Stimulated activated CD4-positive, alpha-beta T cell treated with anti-CD3 and anti-CD28 coated beads, Interleukin-4, amount 100 ng/mL, for 48 hours (primary cell): ENCODE data around the gene TBC1D1.

Experiments
- DNase-seq, 2 donors: peaks; one replicate each; pipeline ENCODE4 v3.0.0-alpha.2; 2020; ENCODE audit warnings: low read depth in 2 of 2

Gene TBC1D1

GRCh38 chr4:38125816-38126215 lies 234.9 kb downstream of the TBC1D1 start:
- no peak for DNase-seq

- DNase-seq, result peak; percentile 50 to 64
Measured at GRCh38 chr4:38128478-38129459, 237.9 kb downstream of the TBC1D1 start.

- no peak for DNase-seq
Measured at GRCh38 chr4:38129460-38130227, 238.8 kb downstream of the TBC1D1 start.

- DNase-seq, result no peak
Measured at GRCh38 chr4:38130884-38131283, 240.0 kb downstream of the TBC1D1 start.

- peak; percentile 55 to 75 for DNase-seq
Measured at GRCh38 chr4:38131371-38132091, 240.6 kb downstream of the TBC1D1 start.

- DNase-seq, result peak; percentile 43 to 67
Measured at GRCh38 chr4:38132107-38132673, 241.3 kb downstream of the TBC1D1 start.

GRCh38 chr4:38132843-38133662 lies 242.2 kb downstream of the TBC1D1 start:
- no peak for DNase-seq

- DNase-seq, result no peak
Measured at GRCh38 chr4:38133711-38134480, 243.0 kb downstream of the TBC1D1 start.

- DNase-seq, result no peak
Measured at GRCh38 chr4:38135201-38135600, 244.3 kb downstream of the TBC1D1 start.

- DNase-seq, result no peak
Measured at GRCh38 chr4:38136604-38137003, 245.7 kb downstream of the TBC1D1 start.

- no peak for DNase-seq
Measured at GRCh38 chr4:38137080-38137479, 246.2 kb downstream of the TBC1D1 start.

- DNase-seq, result no peak
Measured at GRCh38 chr4:38138363-38138762, 247.5 kb downstream of the TBC1D1 start.

GRCh38 chr4:38139187-38139586 lies 248.3 kb downstream of the TBC1D1 start:
- no peak for DNase-seq

GRCh38 chr4:38140643-38141203 lies 249.8 kb downstream of the TBC1D1 start:
- no peak for DNase-seq

- no peak for DNase-seq
Measured at GRCh38 chr4:38141808-38142500, 251.1 kb downstream of the TBC1D1 start.

- no peak for DNase-seq
Measured at GRCh38 chr4:38144031-38144430, 253.1 kb downstream of the TBC1D1 start.

- DNase-seq, result no peak
Measured at GRCh38 chr4:38145033-38145678, 254.3 kb downstream of the TBC1D1 start.

GRCh38 chr4:38145741-38146140 lies 254.9 kb downstream of the TBC1D1 start:
- no peak for DNase-seq

- no peak for DNase-seq
Measured at GRCh38 chr4:38146383-38146782, 255.5 kb downstream of the TBC1D1 start.
